HG02943 (cell line): ENCODE results near the gene GFPT1.

Source experiments
- ATAC-seq: cut with Tn5 transposase; IDR thresholded peaks from one replicate; pipeline ENCODE4 v1.9.1; 2021; ENCODE audit warnings: mild to moderate bottlenecking, low read depth, moderate library complexity; ENCODE audit not compliant: unreplicated experiment

The GFPT1 gene

GRCh38 chr2:69298261-69298660 lies 88.8 kb downstream of the GFPT1 start:
- no peak for ATAC-seq

GRCh38 chr2:69297216-69297615 lies 89.8 kb downstream of the GFPT1 start:
- no peak for ATAC-seq

- ATAC-seq, result no peak
These were observed 90.6 kb downstream of the GFPT1 start for GRCh38 chr2:69296421-69296820.

- no peak for ATAC-seq
These were observed 94.8 kb downstream of the GFPT1 start for GRCh38 chr2:69292256-69292655.

GRCh38 chr2:69291721-69292120 lies 95.3 kb downstream of the GFPT1 start:
- ATAC-seq, result no peak

- ATAC-seq, result no peak
These were observed 95.9 kb downstream of the GFPT1 start for GRCh38 chr2:69291004-69291650.

- no peak for ATAC-seq
These were observed 98.6 kb downstream of the GFPT1 start for GRCh38 chr2:69288429-69288828.

GRCh38 chr2:69287544-69287943 lies 99.5 kb downstream of the GFPT1 start:
- no peak for ATAC-seq

GRCh38 chr2:69285379-69285894 lies 101.6 kb downstream of the GFPT1 start:
- ATAC-seq, result no peak

GRCh38 chr2:69280796-69281412 lies 106.1 kb downstream of the GFPT1 start:
- no peak for ATAC-seq

- ATAC-seq, result no peak
These were observed 106.9 kb downstream of the GFPT1 start for GRCh38 chr2:69279931-69280681.

- ATAC-seq, result no peak
These were observed 107.8 kb downstream of the GFPT1 start for GRCh38 chr2:69279211-69279610.

GRCh38 chr2:69278366-69278765 lies 108.7 kb downstream of the GFPT1 start:
- no peak for ATAC-seq

- ATAC-seq, result no peak
These were observed 111.5 kb downstream of the GFPT1 start for GRCh38 chr2:69275490-69275889.

- no peak for ATAC-seq
These were observed 114.1 kb downstream of the GFPT1 start for GRCh38 chr2:69272803-69273471.

- ATAC-seq, result no peak
These were observed 115.2 kb downstream of the GFPT1 start for GRCh38 chr2:69271831-69272257.
